ENCODE data around the gene GNL3.
A peak's percentile ranks its signal among the peaks of the same experiment; 100 is the strongest.

Gene GNL3

DNA sequence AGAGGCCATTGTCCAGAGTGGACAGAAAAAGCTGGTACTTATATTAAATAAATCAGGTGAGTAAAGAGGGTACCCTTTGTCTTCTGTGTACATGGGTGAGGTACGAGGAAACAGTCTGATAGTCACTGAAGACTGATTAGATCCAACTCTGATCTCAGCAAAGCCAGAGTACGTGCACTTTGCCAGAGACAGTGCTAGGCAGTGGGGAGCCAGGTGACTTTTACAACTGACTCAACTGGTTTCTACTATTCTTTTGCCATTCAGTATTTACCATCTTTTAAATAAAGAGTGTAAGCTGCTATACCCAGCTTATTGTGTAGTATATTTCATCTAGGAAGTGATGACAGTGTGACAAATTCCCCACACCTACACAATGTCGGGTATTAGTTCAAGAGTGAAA is 3.3 kb downstream of the GNL3 start:
- no peak for DNase-seq (ENCODE audit: low read depth)

- no peak for DNase-seq (ENCODE audit: low read depth)
Observed at GRCh38 chr3:52690560-52690959, 4.7 kb downstream of the GNL3 start.

- DNase-seq (ENCODE audit: low read depth): no peak
Observed at GRCh38 chr3:52693071-52693470, 7.2 kb downstream of the GNL3 start.

GRCh38 chr3:52694528-52695189 is 8.8 kb downstream of the GNL3 start:
- DNase-seq (ENCODE audit: low read depth): no peak

DNA sequence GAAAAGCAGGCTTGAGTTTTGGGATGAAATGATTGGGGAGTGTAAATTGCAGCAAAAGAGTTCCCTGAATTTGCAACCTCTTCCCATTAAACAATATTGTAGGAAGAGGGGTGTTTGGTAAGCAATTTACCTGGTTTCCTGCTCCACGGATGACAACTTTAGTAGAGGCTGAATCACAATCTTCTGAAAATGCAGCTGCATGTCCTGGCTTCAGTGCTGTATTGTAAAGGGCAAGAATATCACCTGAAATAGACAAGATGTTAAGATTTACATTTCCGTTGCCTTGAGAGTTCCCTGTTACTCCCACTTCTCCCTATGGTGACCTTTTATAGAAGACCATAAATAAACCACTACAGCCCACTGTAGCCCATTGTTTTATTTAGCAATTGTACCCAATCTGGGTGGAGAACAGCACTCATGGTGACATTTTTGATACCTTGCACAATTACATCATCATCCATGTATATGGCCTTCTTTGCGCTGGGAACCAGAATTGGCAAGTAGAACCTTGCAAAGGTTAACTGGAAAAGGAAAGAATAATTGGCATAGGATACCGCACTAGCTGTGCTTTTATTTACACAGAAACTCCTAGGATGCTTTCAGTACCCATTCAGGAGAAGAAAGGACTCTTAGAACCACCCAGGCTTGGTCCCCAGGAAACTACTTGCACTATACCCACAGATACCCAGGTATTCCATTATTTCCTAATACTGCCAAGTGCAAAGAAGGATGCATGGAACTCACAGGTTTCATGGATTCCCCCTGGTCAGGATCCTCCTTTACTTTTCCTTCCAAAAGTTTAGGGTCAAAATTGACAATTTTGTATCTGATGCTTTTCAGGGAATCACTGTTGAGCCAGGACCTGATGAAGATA is 10.2 kb downstream of the GNL3 start:
- no peak for DNase-seq (ENCODE audit: low read depth)

GRCh38 chr3:52696830-52697631 is 11.2 kb downstream of the GNL3 start:
- no peak for DNase-seq (ENCODE audit: low read depth)

DNA sequence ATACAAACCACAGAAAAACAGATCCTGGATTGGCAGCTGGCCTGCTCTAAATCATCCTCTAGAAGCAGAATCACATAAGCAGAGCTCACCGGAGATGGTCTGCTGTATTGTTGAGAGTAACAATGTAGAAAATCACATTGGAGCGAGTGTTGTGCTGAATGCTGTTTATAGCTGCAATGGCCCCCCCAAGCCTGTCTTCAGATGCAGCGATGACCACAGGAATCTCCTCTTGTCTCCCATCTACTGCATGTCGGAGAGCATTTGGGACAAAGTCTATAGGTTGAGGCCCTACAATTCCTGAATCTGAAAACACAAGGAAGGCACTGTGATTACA is 11.8 kb downstream of the GNL3 start:
- DNase-seq (ENCODE audit: low read depth): no peak

GRCh38 chr3:52703341-52703740 is 17.5 kb downstream of the GNL3 start:
- no peak for DNase-seq (ENCODE audit: low read depth)

DNA sequence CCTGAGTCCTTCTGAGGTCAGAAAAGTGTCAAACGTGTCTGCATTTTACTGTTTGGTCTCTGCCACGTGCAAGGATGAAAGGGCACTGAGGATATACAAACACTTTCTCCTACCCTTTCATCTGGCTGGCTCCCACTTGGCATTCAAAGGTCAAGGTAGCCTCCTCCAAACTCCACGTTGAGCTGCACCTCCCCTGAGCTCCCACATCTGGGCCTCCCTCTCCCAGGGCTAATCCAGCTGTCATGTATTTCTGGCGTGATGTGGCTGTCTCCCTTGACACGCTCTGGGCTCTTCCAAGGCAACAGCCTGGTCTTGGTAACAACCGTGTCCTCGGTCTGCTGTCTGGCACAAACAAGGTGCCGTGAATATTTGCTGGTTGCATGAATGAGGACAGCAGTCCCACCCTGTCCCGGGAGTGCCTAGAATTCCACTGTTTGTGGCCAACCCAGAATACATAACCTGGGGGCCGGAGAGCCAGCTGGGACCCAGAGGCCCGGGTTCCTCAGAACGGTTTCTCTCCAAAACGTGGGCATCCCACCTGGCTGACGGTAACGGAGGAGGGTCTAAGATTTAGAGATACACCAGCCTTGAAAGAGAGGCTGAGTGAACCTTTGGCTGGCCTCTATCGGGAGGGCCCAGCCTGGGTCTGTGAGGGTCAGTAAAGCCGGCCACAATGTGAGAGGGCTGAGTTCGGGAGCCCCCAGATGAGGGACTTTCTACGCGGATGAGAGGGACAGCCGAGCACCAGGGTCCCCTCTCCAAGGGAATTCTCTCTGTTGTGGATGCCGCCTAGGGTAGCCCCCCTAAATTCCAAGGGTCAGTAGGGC is 19.0 kb downstream of the GNL3 start:
- no peak for DNase-seq (ENCODE audit: low read depth)

DNA sequence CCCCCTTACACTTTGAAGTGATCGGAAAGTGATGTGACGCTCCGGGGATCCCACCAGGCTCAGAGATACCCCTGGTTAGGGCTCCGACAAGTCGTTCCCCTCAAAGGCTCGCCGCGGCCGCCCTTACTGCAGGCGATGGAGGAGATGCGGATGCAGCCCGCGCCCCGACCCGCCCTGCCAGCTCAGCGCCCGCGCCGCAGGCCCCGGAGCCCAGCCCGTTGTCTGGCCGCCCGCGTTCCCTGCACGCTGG is 19.5 kb downstream of the GNL3 start:
- no peak for DNase-seq (ENCODE audit: low read depth)

DNA sequence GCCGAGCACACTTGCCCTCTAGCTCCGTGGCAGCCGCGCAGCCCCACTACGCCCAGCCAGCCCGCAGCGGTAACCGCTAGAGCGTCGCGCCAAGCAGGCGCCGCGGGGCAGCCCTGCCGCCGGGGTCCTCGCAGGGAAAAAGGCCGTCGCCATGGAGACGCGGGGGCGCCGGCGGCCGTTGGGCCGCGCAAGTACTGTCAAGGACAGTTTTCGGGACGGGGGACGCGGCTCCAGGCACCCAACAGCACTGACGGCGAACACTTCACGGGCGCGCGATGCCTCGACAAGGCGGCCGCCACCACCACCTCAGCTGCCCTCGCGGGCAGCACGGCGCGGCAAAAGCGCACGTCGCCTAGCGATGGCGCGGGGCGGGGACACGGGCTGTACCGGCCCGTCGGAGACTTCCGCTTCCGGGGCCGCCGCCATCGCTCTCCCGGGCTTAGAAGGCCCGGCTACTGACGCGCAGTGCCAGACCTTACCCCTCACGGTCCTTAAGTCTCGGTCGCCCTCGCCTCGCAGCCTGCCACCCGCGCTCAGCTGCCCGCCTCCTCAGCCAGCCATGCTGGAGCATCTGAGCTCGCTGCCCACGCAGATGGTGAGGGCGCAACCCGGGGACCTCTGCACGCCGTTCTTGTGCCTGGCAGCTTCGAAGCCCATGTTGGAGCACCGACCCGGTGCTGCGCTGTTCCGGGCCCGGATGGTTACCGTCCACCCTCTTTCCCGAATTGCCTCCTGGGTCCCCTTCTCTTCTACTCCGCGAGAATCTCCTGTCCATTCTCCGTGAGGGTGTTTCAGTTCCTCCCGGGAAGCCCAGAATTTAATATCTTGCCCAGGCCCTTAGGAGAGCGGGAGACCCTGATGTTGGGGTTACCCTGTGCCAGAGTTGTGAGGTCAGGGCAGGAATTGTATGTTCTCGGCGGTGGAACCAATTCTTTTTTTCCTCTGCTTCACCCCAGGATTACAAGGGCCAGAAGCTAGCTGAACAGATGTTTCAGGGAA is 20.2 kb downstream of the GNL3 start, which contains the start of the genes GLT8D1 and SPCS1:
Gene GLT8D1 (minus strand): TSS at position 104 of the 999 bp plus-strand sequence. CDS start 5,331 bp downstream, outside the sequence.
Gene SPCS1 (plus strand): TSS at position 419 of the 999 bp plus-strand sequence. CDS start 141 bp downstream, at position 560.
- DNase-seq (ENCODE audit: low read depth): peak; percentile 80

DNA sequence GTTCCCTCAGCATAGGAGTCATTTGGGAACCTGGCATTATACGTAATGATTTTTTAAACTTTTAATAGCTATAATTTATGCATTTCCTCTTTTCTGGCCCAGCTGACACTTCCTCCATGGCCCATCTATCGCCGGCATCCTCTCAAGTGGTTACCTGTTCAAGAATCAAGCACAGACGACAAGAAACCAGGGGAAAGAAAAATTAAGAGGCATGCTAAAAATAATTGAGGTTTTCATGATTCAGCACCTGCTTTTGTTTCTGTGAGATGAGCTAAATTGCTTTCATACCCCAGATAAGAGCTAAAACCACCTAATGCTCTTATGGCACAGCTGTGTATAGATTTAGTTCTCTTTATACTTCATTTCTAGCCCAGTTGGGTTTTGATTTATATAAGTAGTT is 21.8 kb downstream of the GNL3 start:
- DNase-seq (ENCODE audit: low read depth): no peak

DNA sequence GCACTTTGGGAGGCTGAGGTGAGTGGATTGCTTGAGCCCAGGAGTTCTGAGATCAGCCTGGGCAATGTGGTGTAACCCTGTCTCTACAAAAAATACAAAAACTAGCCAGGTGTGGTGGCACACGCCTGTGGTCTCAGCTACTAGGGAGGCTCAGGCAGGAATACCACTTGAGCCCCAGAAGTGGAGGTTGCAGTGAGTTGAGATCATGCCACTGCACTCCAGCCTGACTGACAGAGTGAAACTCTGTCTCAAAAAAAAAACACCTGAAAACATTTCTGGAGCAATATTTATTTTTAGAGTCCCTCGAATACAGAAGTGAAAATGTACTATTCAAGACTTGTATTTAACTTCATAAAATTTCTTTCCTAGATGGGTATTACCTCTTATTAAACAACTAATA is 24.7 kb downstream of the GNL3 start:
- DNase-seq (ENCODE audit: low read depth): no peak

GRCh38 chr3:52712291-52713212 is 26.7 kb downstream of the GNL3 start:
- DNase-seq (ENCODE audit: low read depth): no peak

GRCh38 chr3:52714335-52715302 is 28.8 kb downstream of the GNL3 start:
- no peak for DNase-seq (ENCODE audit: low read depth)

DNA sequence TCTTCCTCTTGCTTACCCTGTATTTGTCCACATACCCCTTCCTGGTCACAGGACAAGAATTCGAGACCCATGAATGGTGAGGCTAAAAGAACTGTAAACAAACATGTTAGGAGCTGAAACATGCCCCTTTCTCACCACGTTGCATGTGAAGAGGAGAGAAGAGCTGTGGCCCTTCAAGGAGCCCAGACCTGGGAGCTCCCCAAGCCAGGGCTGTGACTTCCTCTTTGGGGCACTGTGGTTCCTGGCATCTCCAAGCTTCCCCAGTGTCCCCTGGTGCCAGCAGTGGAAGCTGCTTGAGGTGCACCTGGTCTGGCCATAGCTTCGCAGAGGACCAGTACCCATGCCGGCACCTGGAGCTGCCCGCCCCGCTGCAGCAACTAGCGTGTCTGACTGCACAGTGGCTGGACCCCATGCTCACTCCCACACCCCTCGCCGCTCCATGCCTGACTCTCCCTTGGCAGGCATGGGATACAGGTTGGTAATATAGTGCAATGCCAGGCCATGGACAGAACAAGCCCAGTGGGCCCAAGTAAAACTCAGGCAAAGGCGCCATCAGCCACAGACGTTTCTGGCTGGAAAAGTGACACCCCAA is 30.0 kb downstream of the GNL3 start:
- DNase-seq (ENCODE audit: low read depth): no peak

- no peak for DNase-seq (ENCODE audit: low read depth)
Observed at GRCh38 chr3:52719618-52720017, 33.8 kb downstream of the GNL3 start.
